Endodermal cell (in vitro differentiated cells): Measurements from ENCODE around the gene PRKCB. TPM values are rescaled to one million over a fixed set of nuclear protein-coding genes. Genes with fewer than 3 reads are reported as not detected.

Source experiments
- DNase-seq: peaks from one replicate; pipeline ENCODE4 v3.0.0-alpha.2; 2017
- H3K27ac ChIP-seq: 2 replicates; pipeline ENCODE4 v1.5.1; 2013; ENCODE audit warnings: mild to moderate bottlenecking, low read depth, low read length, moderate library complexity
- H3K27me3 ChIP-seq: 2 replicates; pipeline ENCODE4 v1.6.1; 2013; ENCODE audit warnings: mild to moderate bottlenecking, low read length, moderate library complexity; ENCODE audit not compliant: insufficient read depth, control insufficient read depth, poor library complexity, severe bottlenecking
- H3K36me3 ChIP-seq: 2 replicates; pipeline ENCODE4 v1.7.0; 2013; ENCODE audit warnings: mild to moderate bottlenecking, low read length, moderate library complexity; ENCODE audit not compliant: control insufficient read depth, insufficient read depth
- H3K4me1 ChIP-seq: one replicate; pipeline ENCODE4 v1.7.0; 2013; ENCODE audit warnings: low read length; ENCODE audit not compliant: control insufficient read depth, insufficient read depth
- H3K4me3 ChIP-seq: 2 replicates; pipeline ENCODE4 v1.5.1; 2013; ENCODE audit warnings: mild to moderate bottlenecking, low read length, moderate library complexity
- H3K9ac ChIP-seq: 2 replicates; pipeline ENCODE4 v1.6.1; 2013; ENCODE audit warnings: mild to moderate bottlenecking, low read length, moderate library complexity; ENCODE audit not compliant: poor library complexity, severe bottlenecking; ENCODE audit errors: extremely low read depth
- H3K9me3 ChIP-seq: 2 replicates; pipeline ENCODE4 v1.6.1; 2013; ENCODE audit warnings: mild to moderate bottlenecking, low read length, moderate library complexity; ENCODE audit not compliant: control insufficient read depth
- H3K27ac Mint-ChIP-seq: 2 replicates; pipeline ENCODE4 v1.8.0; 2020; ENCODE audit warnings: mixed read lengths
- H3K27me3 Mint-ChIP-seq: 2 replicates; pipeline ENCODE4 v1.8.0; 2021; ENCODE audit warnings: mild to moderate bottlenecking, mixed read lengths; ENCODE audit not compliant: insufficient read depth
- H3K36me3 Mint-ChIP-seq: 2 replicates; pipeline ENCODE4 v1.8.0; 2020; ENCODE audit warnings: low read depth, mixed read lengths
- H3K4me1 Mint-ChIP-seq: 2 replicates; pipeline ENCODE4 v1.8.0; 2020; ENCODE audit warnings: mixed read lengths
- H3K4me3 Mint-ChIP-seq: 2 replicates; pipeline ENCODE4 v1.8.0; 2020; ENCODE audit warnings: mild to moderate bottlenecking, moderate library complexity, mixed read lengths
- H3K9me3 Mint-ChIP-seq: 2 replicates; pipeline ENCODE4 v1.8.0; 2020; ENCODE audit warnings: mild to moderate bottlenecking, mixed read lengths
- WGBS, 2 experiments: methylation state at CpG; one replicate each; pipeline versions ENCODE4 v1.1.5 to v1.1.7; 2013; ENCODE audit warnings: missing lambda C conversion rate in 2 of 2, mixed read lengths in 1 of 2; ENCODE audit not compliant: insufficient coverage in 1 of 2, insufficient read length in 1 of 2; 5-methylcytosine and 5-hydroxymethylcytosine counted together
- total RNA-seq, 2 donors: library from RNA; stranded (reverse); fragmentation: NEBNext Ultra II Directional in 1 of 2; extraction: Animal tissue kit (Norgen Biotek cat#: 25700) in 1 of 2; gene quantifications; 2 replicates in 1 of 2; 3 replicates in 1 of 2; pipeline ENCODE4 v1.2.1, GENCODE V29; 2021
- TF ChIP-seq, protein P1 (sequence below): fragments of 200-600 bp; sonication (generic); conservative IDR thresholded peaks from 2 replicates; pipeline ENCODE4 v1.5.0; 2021; ENCODE audit warnings: antibody characterized with exemption, mild to moderate bottlenecking

PRKCB gene
- total RNA-seq, 2 donors from 2014 or later, result 0.38 to 1.1 TPM

DNA sequence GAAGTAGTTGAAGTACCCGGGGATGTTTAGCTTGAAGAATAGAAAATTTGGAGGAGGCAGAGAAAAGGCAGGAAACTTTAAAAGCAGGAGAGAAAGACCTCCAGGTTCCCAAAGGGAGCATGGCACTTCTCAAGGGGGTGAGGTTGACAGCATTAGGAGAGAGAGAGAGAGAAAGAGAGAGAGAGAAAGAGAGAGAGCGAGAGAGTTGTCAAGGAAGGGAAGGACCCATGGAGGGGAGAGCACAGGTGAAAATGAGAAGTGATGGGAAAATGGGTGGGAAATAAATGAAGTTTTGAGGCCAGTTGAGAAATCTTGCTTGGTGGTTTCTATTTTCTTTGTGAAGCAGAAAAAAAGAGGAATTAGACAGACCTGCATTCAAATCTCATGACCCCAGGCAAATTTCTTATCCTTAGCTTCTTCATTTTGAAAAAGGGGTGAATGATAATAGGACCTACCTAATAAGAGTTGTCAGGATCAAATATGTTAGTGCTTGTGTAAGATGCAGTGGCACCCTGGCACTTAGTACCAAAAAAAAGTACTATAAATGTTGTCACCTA lies 24.0 kb downstream of the PRKCB start:
- Mint-ChIP-seq H3K27ac (no peak overlapping the region), H3K9me3 (no peaks in the 10 kb centered on the region), H3K27me3 (peaks cover 98% of the 10 kb centered on the region), H3K4me3 (no peak overlapping the region), H3K4me1 (peaks cover 15% of the 10 kb centered on the region), H3K36me3 (no peaks in the 10 kb centered on the region)
- H3K27ac ChIP-seq, result no peak overlapping the region
- no peak overlapping the region for H3K4me3 ChIP-seq
- peaks cover 69% of the 10 kb centered on the region for H3K27me3 ChIP-seq
- no peaks in the 10 kb centered on the region for H3K36me3 ChIP-seq
- TF ChIP-seq, protein P1, sequence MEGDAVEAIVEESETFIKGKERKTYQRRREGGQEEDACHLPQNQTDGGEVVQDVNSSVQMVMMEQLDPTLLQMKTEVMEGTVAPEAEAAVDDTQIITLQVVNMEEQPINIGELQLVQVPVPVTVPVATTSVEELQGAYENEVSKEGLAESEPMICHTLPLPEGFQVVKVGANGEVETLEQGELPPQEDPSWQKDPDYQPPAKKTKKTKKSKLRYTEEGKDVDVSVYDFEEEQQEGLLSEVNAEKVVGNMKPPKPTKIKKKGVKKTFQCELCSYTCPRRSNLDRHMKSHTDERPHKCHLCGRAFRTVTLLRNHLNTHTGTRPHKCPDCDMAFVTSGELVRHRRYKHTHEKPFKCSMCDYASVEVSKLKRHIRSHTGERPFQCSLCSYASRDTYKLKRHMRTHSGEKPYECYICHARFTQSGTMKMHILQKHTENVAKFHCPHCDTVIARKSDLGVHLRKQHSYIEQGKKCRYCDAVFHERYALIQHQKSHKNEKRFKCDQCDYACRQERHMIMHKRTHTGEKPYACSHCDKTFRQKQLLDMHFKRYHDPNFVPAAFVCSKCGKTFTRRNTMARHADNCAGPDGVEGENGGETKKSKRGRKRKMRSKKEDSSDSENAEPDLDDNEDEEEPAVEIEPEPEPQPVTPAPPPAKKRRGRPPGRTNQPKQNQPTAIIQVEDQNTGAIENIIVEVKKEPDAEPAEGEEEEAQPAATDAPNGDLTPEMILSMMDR, result no peak
- WGBS, 2 experiments, result 91 to 93% methylated on average over 2 of the region's 2 CpGs
- DNase-seq, result no peak
- no peaks in the 10 kb centered on the region for H3K9me3 ChIP-seq
- no peak overlapping the region for H3K9ac ChIP-seq
- peaks cover 7% of the 10 kb centered on the region for H3K4me1 ChIP-seq

DNA sequence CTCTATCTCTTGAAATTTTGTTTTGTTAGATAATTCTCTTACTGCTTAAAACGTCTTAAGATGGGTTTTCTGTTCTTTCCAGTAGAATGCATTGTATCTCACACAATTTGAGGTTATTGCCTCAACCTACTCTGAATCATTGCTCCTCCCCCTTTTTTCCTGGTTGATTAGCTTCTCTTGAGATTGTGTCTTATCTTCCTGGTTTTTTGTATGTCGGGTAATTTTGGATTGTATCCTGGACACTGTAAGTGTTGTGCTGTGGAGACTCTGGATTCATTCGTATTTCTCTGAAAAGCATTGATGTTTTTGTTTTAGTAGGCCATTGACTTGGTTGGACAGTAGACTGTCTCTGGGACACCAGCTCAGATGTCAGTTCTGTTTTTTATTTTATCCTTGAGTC lies 26.1 kb downstream of the PRKCB start:
- peaks cover 96% of the 10 kb centered on the region for H3K27me3 Mint-ChIP-seq
- Histone ChIP-seq H3K4me3 (no peak overlapping the region), H3K9ac (no peak overlapping the region), H3K9me3 (no peaks in the 10 kb centered on the region), H3K27ac (no peak overlapping the region), H3K27me3 (peaks cover 76% of the 10 kb centered on the region), H3K36me3 (no peaks in the 10 kb centered on the region), H3K4me1 (peaks cover 15% of the 10 kb centered on the region)
- WGBS, 2 experiments, result 83 to 87% methylated on average over 1 to 3 of the region's 3 CpGs
- H3K4me1 Mint-ChIP-seq, result peaks cover 22% of the 10 kb centered on the region
- no peak overlapping the region for H3K27ac Mint-ChIP-seq
- no peak overlapping the region for H3K4me3 Mint-ChIP-seq
- H3K36me3 Mint-ChIP-seq, result no peaks in the 10 kb centered on the region
- TF ChIP-seq, protein P1, result no peak
- DNase-seq, result no peak
- H3K9me3 Mint-ChIP-seq, result no peaks in the 10 kb centered on the region

- H3K4me1 Mint-ChIP-seq, result peaks cover 17% of the 10 kb centered on the region
- peaks cover 83% of the 10 kb centered on the region for H3K27me3 ChIP-seq
- 90 to 100% methylated on average over 3 to 6 of the region's 6 CpGs for WGBS, 2 experiments
Observed at GRCh38 chr16:23862556-23862955, 26.8 kb downstream of the PRKCB start.

More at GRCh38 chr16:23862556-23862955, 26.8 kb downstream of the PRKCB start:
- Mint-ChIP-seq H3K27ac (no peak overlapping the region), H3K36me3 (no peaks in the 10 kb centered on the region), H3K9me3 (no peaks in the 10 kb centered on the region), H3K4me3 (no peak overlapping the region), H3K27me3 (peaks cover 96% of the 10 kb centered on the region)
- no peak for DNase-seq
- Histone ChIP-seq H3K9ac (no peak overlapping the region), H3K27ac (no peak overlapping the region), H3K4me3 (no peak overlapping the region), H3K9me3 (no peaks in the 10 kb centered on the region), H3K36me3 (no peaks in the 10 kb centered on the region), H3K4me1 (peaks cover 12% of the 10 kb centered on the region)
- TF ChIP-seq, protein P1, result no peak
